GM21381 (cell line): ENCODE measurements around the gene TMIGD2.
"Not testable (repeated sequence)": the region's sequence is repeated elsewhere in the genome, so short reads cannot be mapped to it uniquely, and the experiment has no call there.

Experiments
- ATAC-seq: cut with Tn5 transposase; IDR thresholded peaks from one replicate; pipeline ENCODE4 v1.9.1; 2021; ENCODE audit warnings: mild to moderate bottlenecking, moderate library complexity; ENCODE audit not compliant: unreplicated experiment

The TMIGD2 gene

GRCh38 chr19:4298810-4299550 is 3.2 kb downstream of the TMIGD2 start:
- no peak for ATAC-seq

GRCh38 chr19:4297901-4298809 is 4.0 kb downstream of the TMIGD2 start:
- no peak for ATAC-seq

- no peak for ATAC-seq
These were observed 6.0 kb downstream of the TMIGD2 start for GRCh38 chr19:4295972-4296771.

- no peak for ATAC-seq
These were observed 7.8 kb downstream of the TMIGD2 start for GRCh38 chr19:4294389-4294788.

- no peak for ATAC-seq
These were observed 9.7 kb downstream of the TMIGD2 start for GRCh38 chr19:4292515-4292914.

GRCh38 chr19:4291184-4291732 is 10.9 kb downstream of the TMIGD2 start:
- ATAC-seq: no peak

- no peak for ATAC-seq
These were observed 14.0 kb downstream of the TMIGD2 start for GRCh38 chr19:4288091-4288777.

- not testable (repeated sequence) for ATAC-seq
These were observed 16.0 kb downstream of the TMIGD2 start for GRCh38 chr19:4286141-4286540.

GRCh38 chr19:4284974-4285373 is 17.2 kb downstream of the TMIGD2 start:
- ATAC-seq: no peak

GRCh38 chr19:4284176-4284958 is 17.8 kb downstream of the TMIGD2 start:
- no peak for ATAC-seq

- ATAC-seq: no peak
These were observed 22.4 kb downstream of the TMIGD2 start for GRCh38 chr19:4279530-4280422.

- no peak for ATAC-seq
These were observed 23.0 kb downstream of the TMIGD2 start for GRCh38 chr19:4279267-4279529.

GRCh38 chr19:4278419-4279266 is 23.5 kb downstream of the TMIGD2 start, which contains the start of gene SHD:
TSS of gene SHD (plus strand) at chr19:4279266. CDS start at chr19:4280064, 798 bp downstream.
- ATAC-seq: no peak

GRCh38 chr19:4278010-4278409 is 24.2 kb downstream of the TMIGD2 start:
- ATAC-seq: no peak

GRCh38 chr19:4277191-4277696 is 24.9 kb downstream of the TMIGD2 start:
- no peak for ATAC-seq

- not testable (repeated sequence) for ATAC-seq
These were observed 27.9 kb downstream of the TMIGD2 start for GRCh38 chr19:4274321-4274686.

- ATAC-seq: no peak
These were observed 29.3 kb downstream of the TMIGD2 start for GRCh38 chr19:4272894-4273293.
